Measurements from ENCODE around the gene ATG13.

ATG13 gene

DNA sequence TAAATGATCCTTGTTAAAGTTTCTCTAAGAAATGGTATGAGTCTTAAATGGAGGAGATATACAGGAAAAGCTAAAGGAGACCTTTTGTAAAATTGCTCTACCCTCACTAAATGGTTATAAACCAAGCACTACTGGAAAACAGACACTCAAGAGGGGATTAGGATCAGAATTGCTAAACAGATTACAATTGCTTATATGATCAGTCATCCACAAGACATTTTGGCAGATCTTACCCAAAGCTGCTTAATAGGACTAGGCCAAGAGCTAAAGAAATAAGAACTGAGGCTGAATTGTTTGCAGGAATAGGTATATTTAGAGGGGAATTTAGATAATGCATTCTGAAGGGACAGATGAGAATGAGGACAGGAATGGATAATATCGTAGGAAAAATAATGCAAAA lies 9.8 kb upstream of the ATG13 start:
- Histone ChIP-seq H3K27me3 (ENCODE audit: insufficient read depth, insufficient read length) (no peaks in the 10 kb centered on the region), H3K9me3 (ENCODE audit: insufficient read depth, low read length) (no peaks in the 10 kb centered on the region), H3K4me1 (ENCODE audit: insufficient read depth, insufficient read length) (no peaks in the 10 kb centered on the region), H3K36me3 (ENCODE audit: insufficient read depth, insufficient read length, low read length) (peaks cover 15% of the 10 kb centered on the region), H3K9ac (ENCODE audit: insufficient read length, low read depth) (no peak overlapping the region), H3K4me3 (ENCODE audit: insufficient read length, low read depth) (no peak overlapping the region)
- DNase-seq (ENCODE audit: low read depth, low spot score): no peak
- TF ChIP-seq ZNF274 (IDR thresholded peaks at IDR 0.05; ENCODE audit: low read depth, low read length) (no peak), YY1 (IDR thresholded peaks at IDR 0.05; ENCODE audit: insufficient read depth, insufficient read length) (no peak), SUZ12 (IDR thresholded peaks at IDR 0.05; ENCODE audit: extremely low read depth, insufficient read depth, insufficient read length) (no peak)

DNA sequence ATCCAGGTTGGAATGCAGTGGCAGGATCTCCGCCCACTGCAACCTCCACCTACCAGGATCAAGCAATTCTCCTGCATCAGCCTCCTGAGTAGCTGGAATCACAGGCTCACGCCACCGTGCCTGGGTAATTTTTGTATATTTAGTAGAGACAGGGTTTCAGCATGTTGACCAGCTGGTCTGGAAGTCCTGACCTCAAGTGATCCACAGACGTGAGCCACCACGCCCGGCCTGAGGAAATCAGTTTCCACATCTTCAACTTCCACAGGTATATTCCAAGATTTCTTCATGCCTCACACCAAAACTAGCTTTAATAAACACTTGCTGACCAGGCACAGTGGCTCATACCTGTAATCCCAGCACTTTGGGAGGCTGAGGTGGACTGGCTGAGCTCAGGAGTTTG lies 8.0 kb upstream of the ATG13 start:
- H3K9ac ChIP-seq (ENCODE audit: insufficient read length, low read depth): no peak overlapping the region
- H3K9me3 ChIP-seq (ENCODE audit: insufficient read depth, low read length): no peaks in the 10 kb centered on the region
- no peaks in the 10 kb centered on the region for H3K27me3 ChIP-seq (ENCODE audit: insufficient read depth, insufficient read length)
- H3K4me3 ChIP-seq (ENCODE audit: insufficient read length, low read depth): no peak overlapping the region
- DNase-seq (ENCODE audit: low read depth, low spot score): no peak
- no peak for TF ChIP-seq YY1 (IDR thresholded peaks at IDR 0.05; ENCODE audit: insufficient read depth, insufficient read length)
- no peak for TF ChIP-seq ZNF274 (IDR thresholded peaks at IDR 0.05; ENCODE audit: low read depth, low read length)
- peaks cover 8% of the 10 kb centered on the region for H3K36me3 ChIP-seq (ENCODE audit: insufficient read depth, insufficient read length, low read length)
- H3K4me1 ChIP-seq (ENCODE audit: insufficient read depth, insufficient read length): no peaks in the 10 kb centered on the region

DNA sequence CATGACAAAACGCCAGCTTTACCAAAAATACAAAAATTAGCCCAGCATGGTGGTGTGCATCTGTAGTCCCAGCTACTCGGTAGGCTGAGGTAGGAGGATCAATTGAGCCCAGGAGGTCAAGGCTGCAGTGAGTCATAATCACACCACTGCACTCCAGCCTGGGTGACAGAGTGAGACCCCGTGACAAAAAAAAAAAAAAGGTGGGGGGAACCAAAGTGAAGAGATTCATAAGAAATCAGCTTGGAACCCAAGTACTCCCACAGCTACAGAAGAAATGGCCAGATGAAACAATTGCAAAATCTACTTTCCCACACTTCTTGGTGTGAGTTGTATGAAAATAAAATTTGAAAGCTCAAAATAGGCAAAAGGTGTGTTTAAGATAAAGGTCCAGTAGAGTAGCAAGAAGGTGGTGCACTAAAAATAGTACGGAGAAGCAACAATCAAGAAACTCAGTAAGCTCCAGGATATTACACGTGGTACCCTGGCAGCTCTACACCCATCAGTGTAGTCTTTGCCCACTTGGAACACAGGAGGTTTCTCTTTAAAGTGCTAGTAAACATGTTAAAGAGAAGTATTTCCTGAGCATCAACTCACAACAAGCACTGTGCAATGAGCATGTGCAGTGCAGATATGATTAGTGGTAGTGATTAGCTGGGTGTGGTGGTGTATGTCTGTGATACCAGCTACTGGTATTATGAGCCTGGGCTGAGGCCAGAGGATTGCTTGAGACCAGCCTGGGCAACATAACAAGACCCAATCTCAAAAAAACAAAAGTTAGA lies 5.6 kb upstream of the ATG13 start:
- Histone ChIP-seq H3K9ac (ENCODE audit: insufficient read length, low read depth) (no peak overlapping the region), H3K27me3 (ENCODE audit: insufficient read depth, insufficient read length) (no peaks in the 10 kb centered on the region), H3K4me3 (ENCODE audit: insufficient read length, low read depth) (no peak overlapping the region), H3K9me3 (ENCODE audit: insufficient read depth, low read length) (no peaks in the 10 kb centered on the region), H3K36me3 (ENCODE audit: insufficient read depth, insufficient read length, low read length) (peaks cover 8% of the 10 kb centered on the region), H3K4me1 (ENCODE audit: insufficient read depth, insufficient read length) (no peaks in the 10 kb centered on the region)
- DNase-seq (ENCODE audit: low read depth, low spot score): no peak
- no peak for TF ChIP-seq ZNF274 (IDR thresholded peaks at IDR 0.05; ENCODE audit: low read depth, low read length)
- TF ChIP-seq YY1 (IDR thresholded peaks at IDR 0.05; ENCODE audit: insufficient read depth, insufficient read length): no peak
- TF ChIP-seq SUZ12 (IDR thresholded peaks at IDR 0.05; ENCODE audit: extremely low read depth, insufficient read depth, insufficient read length): no peak

DNA sequence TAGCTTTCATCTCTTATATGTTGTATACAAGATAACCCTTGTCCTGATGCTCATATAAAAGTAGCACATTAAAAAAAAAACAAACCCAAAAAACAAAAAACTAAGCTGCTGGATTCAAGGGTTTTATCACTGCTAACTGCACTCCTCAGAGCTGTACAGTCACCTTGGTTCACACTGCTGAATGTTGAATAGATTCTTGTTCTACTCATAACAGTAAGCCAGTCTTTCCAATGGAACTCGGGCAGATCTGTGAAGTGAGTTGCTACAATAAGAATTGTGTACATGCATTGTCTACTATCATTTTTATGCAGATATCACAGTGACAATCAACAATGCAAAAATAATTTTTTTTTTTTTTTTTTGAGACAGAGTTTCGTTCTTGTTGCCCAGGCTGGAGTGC lies 5.0 kb upstream of the ATG13 start:
- no peak for TF ChIP-seq ZNF274 (IDR thresholded peaks at IDR 0.05; ENCODE audit: low read depth, low read length)
- DNase-seq (ENCODE audit: low read depth, low spot score): no peak
- no peak overlapping the region for H3K9ac ChIP-seq (ENCODE audit: insufficient read length, low read depth)

DNA sequence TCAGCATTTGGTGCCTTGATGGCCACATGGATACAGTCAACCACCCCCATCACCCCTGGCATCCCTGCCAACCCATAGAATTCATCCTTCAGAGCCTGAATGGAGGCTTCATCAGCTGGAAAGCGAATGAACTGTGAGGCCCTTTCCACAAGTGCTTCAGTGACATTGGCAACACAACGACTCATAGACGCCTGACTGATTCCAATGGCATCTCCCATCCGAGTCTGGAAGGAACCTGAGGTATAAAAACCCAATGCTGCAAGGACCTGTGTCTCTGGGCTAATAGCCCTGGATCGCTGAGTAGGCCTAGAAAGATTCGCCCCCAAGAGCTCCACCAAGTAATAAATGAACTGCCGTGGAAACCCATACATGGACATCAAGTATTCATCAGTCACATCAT lies 1.6 kb upstream of the ATG13 start:
- H3K4me1 ChIP-seq (ENCODE audit: insufficient read depth, insufficient read length): no peaks in the 10 kb centered on the region
- peaks cover 12% of the 10 kb centered on the region for H3K36me3 ChIP-seq (ENCODE audit: insufficient read depth, insufficient read length, low read length)
- TF ChIP-seq YY1 (IDR thresholded peaks at IDR 0.05; ENCODE audit: insufficient read depth, insufficient read length) (no peak), ZNF274 (IDR thresholded peaks at IDR 0.05; ENCODE audit: low read depth, low read length) (no peak), SUZ12 (IDR thresholded peaks at IDR 0.05; ENCODE audit: extremely low read depth, insufficient read depth, insufficient read length) (no peak)
- H3K9me3 ChIP-seq (ENCODE audit: insufficient read depth, low read length): no peaks in the 10 kb centered on the region
- no peak overlapping the region for H3K4me3 ChIP-seq (ENCODE audit: insufficient read length, low read depth)
- no peak overlapping the region for H3K9ac ChIP-seq (ENCODE audit: insufficient read length, low read depth)
- no peaks in the 10 kb centered on the region for H3K27me3 ChIP-seq (ENCODE audit: insufficient read depth, insufficient read length)
- no peak for DNase-seq (ENCODE audit: low read depth, low spot score)

More for the DNA sequence above, 5.0 kb upstream of the ATG13 start:
- Histone ChIP-seq H3K4me3 (ENCODE audit: insufficient read length, low read depth) (no peak overlapping the region), H3K4me1 (ENCODE audit: insufficient read depth, insufficient read length) (no peaks in the 10 kb centered on the region), H3K27me3 (ENCODE audit: insufficient read depth, insufficient read length) (no peaks in the 10 kb centered on the region), H3K9me3 (ENCODE audit: insufficient read depth, low read length) (no peaks in the 10 kb centered on the region), H3K36me3 (ENCODE audit: insufficient read depth, insufficient read length, low read length) (peaks cover 8% of the 10 kb centered on the region)

- H3K36me3 ChIP-seq (ENCODE audit: insufficient read depth, insufficient read length, low read length): peaks cover 20% of the 10 kb centered on the region
- no peaks in the 10 kb centered on the region for H3K9me3 ChIP-seq (ENCODE audit: insufficient read depth, low read length)
- DNase-seq (ENCODE audit: low read depth, low spot score): no peak
- TF ChIP-seq YY1 (IDR thresholded peaks at IDR 0.05; ENCODE audit: insufficient read depth, insufficient read length) (no peak), ZNF274 (IDR thresholded peaks at IDR 0.05; ENCODE audit: low read depth, low read length) (no peak), SUZ12 (IDR thresholded peaks at IDR 0.05; ENCODE audit: extremely low read depth, insufficient read depth, insufficient read length) (no peak)
- no peaks in the 10 kb centered on the region for H3K27me3 ChIP-seq (ENCODE audit: insufficient read depth, insufficient read length)
- H3K9ac ChIP-seq (ENCODE audit: insufficient read length, low read depth): peak overlapping the region; percentile 99
- H3K4me1 ChIP-seq (ENCODE audit: insufficient read depth, insufficient read length): no peaks in the 10 kb centered on the region
- H3K4me3 ChIP-seq (ENCODE audit: insufficient read length, low read depth): peak overlapping the region; percentile 99
Measured at GRCh38 chr11:46616551-46617133, 711 bp upstream of the ATG13 start.

DNA sequence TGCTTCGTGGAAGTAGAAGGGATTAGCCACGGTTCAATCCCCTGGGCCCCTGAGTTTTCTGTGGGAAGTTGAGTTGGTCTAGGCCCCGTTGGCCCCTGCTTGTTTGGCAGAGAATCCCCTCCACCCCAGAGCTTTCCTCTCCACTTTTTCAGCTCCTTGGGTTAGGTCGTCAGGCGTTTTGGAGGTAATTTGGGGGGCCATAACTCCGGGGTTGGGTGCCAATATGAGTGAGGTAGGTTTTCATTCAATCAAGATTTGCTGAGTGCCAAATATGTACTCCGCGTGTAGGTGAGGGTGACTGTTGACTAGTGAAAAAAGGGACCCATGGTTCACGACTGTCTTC lies 590 bp downstream of the ATG13 start:
- TF ChIP-seq SUZ12 (IDR thresholded peaks at IDR 0.05; ENCODE audit: extremely low read depth, insufficient read depth, insufficient read length) (no peak), ZNF274 (IDR thresholded peaks at IDR 0.05; ENCODE audit: low read depth, low read length) (no peak), YY1 (IDR thresholded peaks at IDR 0.05; ENCODE audit: insufficient read depth, insufficient read length) (no peak)
- Histone ChIP-seq H3K4me3 (ENCODE audit: insufficient read length, low read depth) (peak overlapping the region; percentile 99), H3K9me3 (ENCODE audit: insufficient read depth, low read length) (no peaks in the 10 kb centered on the region), H3K9ac (ENCODE audit: insufficient read length, low read depth) (peak overlapping the region; percentile 99), H3K27me3 (ENCODE audit: insufficient read depth, insufficient read length) (no peaks in the 10 kb centered on the region), H3K36me3 (ENCODE audit: insufficient read depth, insufficient read length, low read length) (peaks cover 29% of the 10 kb centered on the region), H3K4me1 (ENCODE audit: insufficient read depth, insufficient read length) (no peaks in the 10 kb centered on the region)
- DNase-seq (ENCODE audit: low read depth, low spot score): no peak

Measured in NT2/D1 (cell line).